Transverse colon (tissue), 4 donors: ENCODE measurements around the gene CHID1. TPM values are rescaled to one million over a fixed set of nuclear protein-coding genes. Genes with fewer than 3 reads are reported as not detected.

Source experiments
- DNase-seq: peaks from one replicate; pipeline ENCODE4 v3.0.0-alpha.2; 2019
- H3K27ac ChIP-seq, 4 donors: fragments of 200-600 bp; sonication (generic); 2 replicates each; pipeline ENCODE4 v1.5.1; 2016 to 2018; ENCODE audit warnings: inconsistent platforms in 4 of 4
- H3K27me3 ChIP-seq: fragments of 200-600 bp; sonication (generic); 2 replicates; pipeline ENCODE4 v1.5.1; 2017; ENCODE audit warnings: inconsistent platforms
- H3K36me3 ChIP-seq, 4 donors: fragments of 200-600 bp; sonication (generic); 2 replicates each; pipeline ENCODE4 v1.5.1; 2017 to 2019; ENCODE audit warnings: inconsistent platforms in 4 of 4
- H3K4me1 ChIP-seq, 4 donors: fragments of 200-600 bp; sonication (generic); 2 replicates each; pipeline ENCODE4 v1.5.1; 2017 to 2020; ENCODE audit warnings: inconsistent platforms in 4 of 4
- H3K4me3 ChIP-seq, 4 donors: fragments of 200-600 bp; sonication (generic); 1 replicate in 1 of 4; 2 replicates in 3 of 4; pipeline versions ENCODE4 v1.5.1 to v1.6.1; 2017 to 2019; ENCODE audit warnings: inconsistent platforms in 4 of 4
- H3K9me3 ChIP-seq, 2 donors: fragments of 200-600 bp; sonication (generic); 2 replicates each; pipeline ENCODE4 v1.5.1; 2017 to 2019; ENCODE audit warnings: inconsistent platforms in 2 of 2
- EP300 ChIP-seq: sonication (generic); formaldehyde crosslinking; IDR thresholded peaks from one replicate; pipeline ENCODE4 v1.6.1; 2017; ENCODE audit warnings: antibody characterized with exemption, low read depth
- POLR2A ChIP-seq: fragments of 450-650 bp; IDR thresholded peaks from one replicate; pipeline ENCODE4 v1.6.1; 2016; ENCODE audit warnings: antibody characterized with exemption, mild to moderate bottlenecking, moderate library complexity
- POLR2AphosphoS5 ChIP-seq, 3 donors: sonication (generic); formaldehyde crosslinking; IDR thresholded peaks; one replicate each; pipeline ENCODE4 v1.6.1; 2016; ENCODE audit warnings: antibody characterized with exemption in 3 of 3
- whole genome bisulfite sequencing, 2 donors: methylation state at CpG; one replicate each; pipeline ENCODE4 v1.1.5; 2018; ENCODE audit warnings: low coverage in 1 of 2; 5-methylcytosine and 5-hydroxymethylcytosine counted together
- in situ Hi-C, 4 donors: fragments of 200-750 bp; cut with MboI; loops; one replicate each; pipeline versions ENCODE4 v1.15.0 to v1.15.1; 2017; ENCODE audit warnings: low sequenced_read_pairs in 3 of 4, low pct_ligation_motif_present in 1 of 4, low pct_unique_long_range_greater_than_20kb in 1 of 4
- intact Hi-C: fragments of 100-400 bp; cut with DNase I; formaldehyde crosslinking; loops from one replicate; pipeline ENCODE4 v1.15.1; 2023; ENCODE audit warnings: low total_unique reads
- total RNA-seq, 4 donors: library from RNA; depleted of rRNA; stranded (reverse); fragments of >200 nt; gene quantifications; one replicate each; pipeline ENCODE4 v1.1.0, GENCODE V29; 2016
- TF ChIP-seq, protein P1 (sequence below), 5 experiments: fragments of 200-600 bp in 3 of 5; fragments of 450-650 bp in 2 of 5; sonication (generic) in 3 of 5; IDR thresholded peaks; 1 replicate in 2 of 5; 2 replicates in 3 of 5; pipeline ENCODE4 v1.5.1; 2016 to 2017; ENCODE audit warnings: antibody characterized with exemption in 5 of 5, inconsistent platforms in 3 of 5, mild to moderate bottlenecking in 2 of 5, moderate library complexity in 1 of 5

CHID1 gene
- total RNA-seq, 4 donors from 2014 or later: 15.3 to 58.2 (median 41.4) TPM

DNA sequence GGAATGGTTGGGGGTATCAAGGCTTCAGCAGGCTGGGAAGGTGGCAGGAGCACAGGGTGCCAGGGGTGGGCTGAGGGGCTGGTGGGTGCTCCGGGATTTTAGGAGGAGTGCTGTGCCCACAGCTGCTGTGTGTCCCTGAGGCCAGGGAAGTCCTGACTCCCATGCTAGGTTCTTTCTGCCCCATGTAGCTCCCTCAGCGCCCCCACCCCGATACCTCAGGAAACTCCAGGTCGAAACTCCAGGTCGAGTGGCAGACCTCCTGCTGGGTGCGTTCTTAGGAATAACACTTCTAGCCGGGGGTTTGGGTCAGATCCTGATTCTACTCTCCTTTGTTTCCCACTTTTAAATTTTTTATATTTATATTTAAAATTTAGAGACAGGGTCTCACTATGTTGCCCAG, 23.3 kb upstream of the CHID1 start:
- H3K36me3 ChIP-seq: no peaks in the 10 kb centered on the region
- H3K27ac ChIP-seq: peak overlapping the region; percentile 2 to 59 (median 34)
- 93% methylated on average over 7 of the region's 7 CpGs; no CpG with 5 or more reads in 1 of the 2 donors for WGBS, 2 donors
- peaks cover 8 to 45% (median 21%) of the 10 kb centered on the region in 4 donors for H3K4me1 ChIP-seq
- no peaks in the 10 kb centered on the region for H3K27me3 ChIP-seq
- in situ Hi-C loops (no loop called here), intact Hi-C loops (no loop called here)
- no peak for TF ChIP-seq POLR2A
- TF ChIP-seq EP300: no peak
- TF ChIP-seq POLR2AphosphoS5 (IDR thresholded peaks at IDR 0.05): no peak
- TF ChIP-seq, protein P1, sequence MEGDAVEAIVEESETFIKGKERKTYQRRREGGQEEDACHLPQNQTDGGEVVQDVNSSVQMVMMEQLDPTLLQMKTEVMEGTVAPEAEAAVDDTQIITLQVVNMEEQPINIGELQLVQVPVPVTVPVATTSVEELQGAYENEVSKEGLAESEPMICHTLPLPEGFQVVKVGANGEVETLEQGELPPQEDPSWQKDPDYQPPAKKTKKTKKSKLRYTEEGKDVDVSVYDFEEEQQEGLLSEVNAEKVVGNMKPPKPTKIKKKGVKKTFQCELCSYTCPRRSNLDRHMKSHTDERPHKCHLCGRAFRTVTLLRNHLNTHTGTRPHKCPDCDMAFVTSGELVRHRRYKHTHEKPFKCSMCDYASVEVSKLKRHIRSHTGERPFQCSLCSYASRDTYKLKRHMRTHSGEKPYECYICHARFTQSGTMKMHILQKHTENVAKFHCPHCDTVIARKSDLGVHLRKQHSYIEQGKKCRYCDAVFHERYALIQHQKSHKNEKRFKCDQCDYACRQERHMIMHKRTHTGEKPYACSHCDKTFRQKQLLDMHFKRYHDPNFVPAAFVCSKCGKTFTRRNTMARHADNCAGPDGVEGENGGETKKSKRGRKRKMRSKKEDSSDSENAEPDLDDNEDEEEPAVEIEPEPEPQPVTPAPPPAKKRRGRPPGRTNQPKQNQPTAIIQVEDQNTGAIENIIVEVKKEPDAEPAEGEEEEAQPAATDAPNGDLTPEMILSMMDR (IDR thresholded peaks at IDR 0.05): no peak
- H3K9me3 ChIP-seq: no peaks in the 10 kb centered on the region
- peak overlapping the region in 1 of 4 donors; percentile 8 for H3K4me3 ChIP-seq
- no peak for DNase-seq

DNA sequence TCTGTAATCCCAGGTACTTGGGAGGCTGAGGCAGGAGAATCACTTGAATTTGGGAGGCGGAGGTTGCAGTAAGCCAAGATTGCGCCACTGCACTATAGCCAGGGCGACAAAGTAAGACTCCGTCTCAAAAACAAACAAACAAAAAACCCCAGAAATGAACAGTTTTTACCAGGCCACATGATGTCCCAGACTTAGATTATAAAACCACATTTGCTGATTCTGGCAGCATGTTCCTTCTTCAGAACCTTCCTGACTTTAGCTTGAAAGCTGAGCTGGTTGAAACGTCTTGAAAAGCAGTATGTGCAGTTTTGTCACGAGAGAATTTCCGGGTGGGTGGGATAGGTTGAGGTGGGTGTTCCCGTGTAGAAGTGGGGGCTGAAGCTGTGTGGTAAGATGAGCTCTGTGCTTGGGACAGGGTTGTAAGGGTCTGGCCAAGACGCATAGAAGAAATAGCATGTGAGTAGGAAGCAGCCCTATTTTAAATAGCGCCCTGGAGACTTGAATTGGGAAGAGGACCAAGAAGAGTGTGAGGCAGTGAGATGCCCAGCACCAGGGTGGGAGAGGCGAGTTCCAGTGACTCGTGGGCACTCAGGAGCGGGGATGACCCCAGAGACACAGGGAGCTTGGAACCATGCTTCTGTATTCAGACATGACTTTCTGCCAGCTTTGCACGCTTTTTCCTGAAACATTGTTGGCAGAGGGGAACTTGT, 22.7 kb upstream of the CHID1 start:
- TF ChIP-seq POLR2A (peak; percentile 22), EP300 (no peak), POLR2AphosphoS5 (IDR thresholded peaks at IDR 0.05) (peak in 1 of 3 donors; percentile 18)
- TF ChIP-seq, protein P1 (IDR thresholded peaks at IDR 0.05): no peak
- in situ Hi-C loops (no loop called here), intact Hi-C loops (no loop called here)
- Histone ChIP-seq H3K36me3 (no peaks in the 10 kb centered on the region), H3K27me3 (no peaks in the 10 kb centered on the region), H3K4me1 (peaks cover 15 to 52% (median 28%) of the 10 kb centered on the region in 4 donors), H3K27ac (peak overlapping the region; percentile 11 to 59 (median 34)), H3K4me3 (no peak overlapping the region), H3K9me3 (no peaks in the 10 kb centered on the region)
- 59 to 60% methylated on average over 9 to 14 of the region's 14 CpGs for WGBS, 2 donors
- DNase-seq: no peak

DNA sequence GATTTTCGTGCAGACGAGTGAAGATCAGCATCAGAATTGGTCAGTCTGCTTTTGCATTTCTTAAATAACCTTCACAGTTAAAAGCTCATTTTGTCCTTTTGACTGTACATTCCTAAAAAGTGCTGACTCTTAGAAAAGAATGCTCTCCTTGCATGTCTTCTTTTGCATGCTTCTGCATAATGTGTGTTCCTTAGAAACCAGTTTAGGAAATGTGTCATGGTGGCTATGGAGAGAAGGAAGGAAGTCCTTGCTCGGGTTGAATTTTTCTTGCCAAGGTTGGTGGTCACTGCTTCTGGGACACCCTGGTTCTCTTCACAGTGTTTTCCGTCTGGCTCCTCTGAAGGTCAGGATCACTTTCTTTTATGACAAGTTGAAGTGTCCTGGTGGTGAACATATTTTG, 21.8 kb upstream of the CHID1 start:
- in situ Hi-C loops: no loop called here
- H3K9me3 ChIP-seq: no peaks in the 10 kb centered on the region
- H3K27ac ChIP-seq: peak overlapping the region; percentile 27 to 59 (median 53)
- no peaks in the 10 kb centered on the region for H3K36me3 ChIP-seq
- intact Hi-C loops: no loop called here
- TF ChIP-seq, protein P1 (IDR thresholded peaks at IDR 0.05): no peak
- TF ChIP-seq POLR2AphosphoS5 (IDR thresholded peaks at IDR 0.05): peak in 2 of 3 donors; percentile 15 to 24
- TF ChIP-seq POLR2A: no peak
- H3K4me3 ChIP-seq: no peak overlapping the region
- H3K4me1 ChIP-seq: peaks cover 18 to 60% (median 36%) of the 10 kb centered on the region in 4 donors
- 78 to 79% methylated on average over 2 to 4 of the region's 4 CpGs for whole genome bisulfite sequencing, 2 donors
- H3K27me3 ChIP-seq: no peaks in the 10 kb centered on the region
- DNase-seq: no peak

DNA sequence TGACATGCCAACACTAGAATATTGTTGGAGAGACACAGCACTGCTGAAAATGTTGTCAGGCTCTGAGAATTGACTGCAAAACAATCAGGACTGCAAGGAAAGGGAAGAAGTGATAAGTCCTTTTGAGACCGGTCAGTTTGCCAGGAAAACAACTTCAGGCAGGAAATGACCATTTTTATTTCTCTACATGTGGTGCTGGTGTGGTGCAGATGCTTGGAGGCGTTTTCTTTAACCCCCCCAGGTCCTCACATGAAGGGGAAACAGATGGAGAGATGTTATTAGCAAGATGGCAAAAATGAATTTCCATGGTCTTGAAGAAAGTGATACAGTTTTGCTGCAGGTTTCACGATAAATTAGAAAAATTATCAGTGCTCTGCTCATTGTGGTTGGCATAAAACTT, 20.8 kb upstream of the CHID1 start:
- WGBS, 2 donors: 60 to 63% methylated on average over 3 of the region's 3 CpGs
- Histone ChIP-seq H3K27ac (peak overlapping the region; percentile 7 to 54 (median 34)), H3K4me1 (peaks cover 26 to 71% (median 41%) of the 10 kb centered on the region in 4 donors), H3K4me3 (no peak overlapping the region), H3K27me3 (no peaks in the 10 kb centered on the region), H3K36me3 (no peaks in the 10 kb centered on the region), H3K9me3 (no peaks in the 10 kb centered on the region)
- no peak for DNase-seq
- intact Hi-C loops: no loop called here
- TF ChIP-seq POLR2AphosphoS5 (IDR thresholded peaks at IDR 0.05): no peak
- TF ChIP-seq POLR2A: no peak
- TF ChIP-seq, protein P1 (IDR thresholded peaks at IDR 0.05): no peak
- no peak for TF ChIP-seq EP300
- in situ Hi-C loops: no loop called here
